Tibial nerve (tissue), 3 donors: ENCODE data around the gene PIGB.

Source experiments
- EP300 ChIP-seq, 2 donors: sonication (generic); formaldehyde crosslinking; IDR thresholded peaks; one replicate each; pipeline ENCODE4 v1.6.1; 2017; ENCODE audit warnings: antibody characterized with exemption in 2 of 2, mild to moderate bottlenecking in 1 of 2
- POLR2A ChIP-seq, 2 donors: fragments of 450-650 bp; IDR thresholded peaks; one replicate each; pipeline ENCODE4 v1.6.1; 2017; ENCODE audit warnings: antibody characterized with exemption in 2 of 2, mild to moderate bottlenecking in 2 of 2, moderate library complexity in 2 of 2

GRCh38 chr15:55277116-55277564 lies 41.9 kb upstream of the PIGB start:
- TF ChIP-seq POLR2A (IDR thresholded peaks at IDR 0.05) (no peak), EP300 (IDR thresholded peaks at IDR 0.05) (no peak)
